ENCODE data around the gene METTL1.

The METTL1 gene

DNA sequence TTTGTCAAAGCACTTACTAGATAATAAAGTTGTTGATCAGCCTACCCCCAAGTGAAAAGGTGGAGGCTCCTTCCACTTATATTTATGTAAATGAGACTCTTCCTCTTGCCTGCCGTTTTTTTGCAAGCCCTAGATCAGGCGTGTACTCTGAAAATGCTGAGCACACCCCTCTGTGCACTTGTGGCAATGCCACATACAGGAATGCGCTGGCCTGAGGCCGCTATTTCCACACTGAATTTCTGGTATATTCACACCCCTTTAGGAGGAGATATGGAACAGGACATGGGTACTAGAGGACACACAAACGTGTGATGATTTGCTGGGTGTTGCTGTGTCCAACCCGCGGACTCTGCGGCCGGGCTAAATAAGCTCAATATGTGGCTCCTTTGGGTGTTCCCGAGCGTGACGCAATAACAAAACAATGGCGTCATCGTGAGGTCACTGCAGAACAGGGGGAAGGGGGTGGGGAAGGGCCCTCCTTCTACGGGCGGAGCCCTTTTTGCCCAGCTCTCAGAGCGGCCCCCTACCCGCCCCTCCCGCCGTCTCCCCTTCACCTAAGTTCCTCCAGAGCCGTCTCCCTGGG, 27.6 kb downstream of the METTL1 start:
- Histone ChIP-seq H3K4ac (ENCODE audit: low read depth in 1 of 2, low read length in 2 of 2) (peak overlapping the region in 1 of 2 experiments; percentile 24), H4K91ac (ENCODE audit: low read length) (peak overlapping the region; percentile 84), H2BK5ac (ENCODE audit: low read depth, low read length, poor library complexity, severe bottlenecking) (no peak overlapping the region), H3K79me1 (replicated peaks; ENCODE audit: low read length, poor library complexity, severe bottlenecking) (peaks cover 9% of the 10 kb centered on the region), H2AFZ (ENCODE audit: low read depth, low read length) (peak overlapping the region; percentile 36), H3K4me3 (ENCODE audit: insufficient read depth in 1 of 2, low read depth in 1 of 2, low read length in 2 of 2) (peak overlapping the region; percentile 51 to 96), H4K8ac (ENCODE audit: low read length) (peak overlapping the region; percentile 73), H3K4me2 (ENCODE audit: low read length, poor library complexity, severe bottlenecking) (peak overlapping the region; percentile 79), H3K9ac (ENCODE audit: low read length) (peak overlapping the region; percentile 98), H3K36me3 (ENCODE audit: control insufficient read depth in 1 of 2, insufficient read depth in 2 of 2, low read depth in 1 of 2, low read length in 2 of 2) (peaks cover 15 to 36% of the 10 kb centered on the region in 2 experiments), H2BK12ac (ENCODE audit: low read length in 2 of 2) (no peak overlapping the region), H3K18ac (ENCODE audit: low read depth in 1 of 2, low read length in 2 of 2) (peak overlapping the region; percentile 65 to 67), H2BK15ac (ENCODE audit: low read depth, poor library complexity, severe bottlenecking) (peak overlapping the region; percentile 68), H2BK120ac (ENCODE audit: low read depth, low read length) (peak overlapping the region; percentile 77), H3K9me3 (ENCODE audit: control insufficient read depth, low read length) (no peaks in the 10 kb centered on the region), H2AK5ac (ENCODE audit: low read length, severe bottlenecking) (peak overlapping the region; percentile 29), H3K23ac (ENCODE audit: low read length in 2 of 2) (no peak overlapping the region), H3K4me1 (ENCODE audit: control insufficient read depth, insufficient read depth, low read depth, low read length) (peaks cover 9% of the 10 kb centered on the region), H3K14ac (ENCODE audit: low read length in 2 of 2) (no peak overlapping the region), H3K27me3 (ENCODE audit: control insufficient read depth in 1 of 2, insufficient read depth in 1 of 2, low read length in 2 of 2) (peaks cover 33% of the 10 kb centered on the region in 2 experiments), H3K27ac (ENCODE audit: low read length, poor library complexity, severe bottlenecking) (peak overlapping the region; percentile 82)
- DNase-seq, result no peak
- WGBS, result 40% methylated on average over 19 of the region's 21 CpGs

DNA sequence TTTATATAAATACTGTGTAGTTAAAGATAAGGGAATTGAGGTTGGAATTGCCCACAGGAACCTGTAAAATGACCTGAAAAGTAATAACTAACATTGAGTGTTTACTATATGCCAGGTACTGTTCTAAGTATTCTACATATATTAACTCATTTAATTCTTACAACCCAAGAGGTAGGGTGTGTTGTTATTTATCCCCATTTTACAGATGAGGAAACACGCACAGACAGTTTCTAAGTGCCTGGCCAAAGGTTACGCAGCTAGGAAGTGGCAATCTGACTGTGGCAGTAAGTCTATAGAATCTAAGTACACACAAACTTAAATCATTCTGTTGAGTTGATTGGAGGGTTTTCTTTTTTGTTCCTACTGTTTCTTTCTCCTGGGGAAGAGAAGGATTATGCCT, 28.1 kb downstream of the METTL1 start:
- WGBS, result 93% methylated on average over 2 of the region's 2 CpGs

DNA sequence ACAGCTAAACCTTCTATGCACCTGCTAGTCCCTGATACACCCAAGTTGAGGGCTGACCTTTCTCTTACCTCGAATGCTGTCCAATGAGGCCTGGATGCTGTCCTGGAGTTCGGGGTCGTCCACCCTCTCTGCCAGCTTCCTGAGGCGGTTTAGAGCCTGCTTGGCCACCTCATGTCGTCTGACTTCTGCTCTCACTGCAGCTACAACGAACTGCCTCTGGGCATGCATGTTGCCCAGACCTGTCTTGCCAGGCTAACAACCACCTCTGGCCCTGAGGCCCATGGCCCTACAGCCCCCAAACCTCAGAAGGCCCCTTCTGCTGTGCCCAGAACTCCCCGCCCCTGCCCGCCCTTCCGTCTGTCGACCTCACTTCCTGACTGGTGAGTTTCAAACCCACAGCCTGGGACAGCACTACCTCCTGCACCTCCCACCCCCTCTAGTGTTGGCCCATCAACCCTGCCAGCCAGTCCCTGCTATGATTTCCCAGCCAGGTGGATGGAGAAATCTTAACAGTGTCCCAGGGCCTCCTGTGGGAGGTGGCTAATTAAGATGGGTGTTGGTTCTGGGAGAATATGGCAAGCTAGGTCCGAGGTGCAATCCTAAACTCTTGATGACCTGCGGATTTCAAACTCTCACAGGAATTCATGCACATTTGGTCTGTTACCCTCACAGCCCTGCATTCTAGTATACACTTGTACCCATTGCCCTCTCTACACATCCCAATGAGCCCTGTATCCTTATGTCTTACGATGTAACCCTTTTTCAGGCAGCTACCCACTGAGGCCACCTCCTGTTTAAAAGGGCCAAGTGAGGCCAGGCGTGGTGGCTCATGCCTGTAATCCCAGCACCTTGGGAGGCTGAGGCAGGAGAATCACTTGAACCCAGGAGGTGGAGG, 29.8 kb downstream of the METTL1 start:
- Histone ChIP-seq H2AK5ac (ENCODE audit: low read length, severe bottlenecking) (no peak overlapping the region), H3K79me1 (replicated peaks; ENCODE audit: low read length, poor library complexity, severe bottlenecking) (no peaks in the 10 kb centered on the region), H2BK120ac (ENCODE audit: low read depth, low read length) (no peak overlapping the region), H3K4ac (ENCODE audit: low read depth in 1 of 2, low read length in 2 of 2) (no peak overlapping the region), H3K9ac (ENCODE audit: low read length) (no peak overlapping the region), H3K27me3 (ENCODE audit: control insufficient read depth in 1 of 2, insufficient read depth in 1 of 2, low read length in 2 of 2) (peaks cover 47 to 48% of the 10 kb centered on the region in 2 experiments), H4K91ac (ENCODE audit: low read length) (no peak overlapping the region), H3K4me3 (ENCODE audit: insufficient read depth in 1 of 2, low read depth in 1 of 2, low read length in 2 of 2) (no peak overlapping the region), H3K18ac (ENCODE audit: low read depth in 1 of 2, low read length in 2 of 2) (no peak overlapping the region), H3K4me1 (ENCODE audit: control insufficient read depth, insufficient read depth, low read depth, low read length) (peaks cover 25% of the 10 kb centered on the region), H3K14ac (ENCODE audit: low read length in 2 of 2) (no peak overlapping the region), H3K36me3 (ENCODE audit: control insufficient read depth in 1 of 2, insufficient read depth in 2 of 2, low read depth in 1 of 2, low read length in 2 of 2) (peaks cover 5 to 14% of the 10 kb centered on the region in 2 experiments), H2BK15ac (ENCODE audit: low read depth, poor library complexity, severe bottlenecking) (no peak overlapping the region), H2BK12ac (ENCODE audit: low read length in 2 of 2) (no peak overlapping the region), H4K8ac (ENCODE audit: low read length) (no peak overlapping the region), H3K23ac (ENCODE audit: low read length in 2 of 2) (no peak overlapping the region), H3K27ac (ENCODE audit: low read length, poor library complexity, severe bottlenecking) (no peak overlapping the region), H3K9me3 (ENCODE audit: control insufficient read depth, low read length) (no peaks in the 10 kb centered on the region), H2AFZ (ENCODE audit: low read depth, low read length) (no peak overlapping the region), H2BK5ac (ENCODE audit: low read depth, low read length, poor library complexity, severe bottlenecking) (no peak overlapping the region), H3K4me2 (ENCODE audit: low read length, poor library complexity, severe bottlenecking) (no peak overlapping the region)
- no peak for DNase-seq
- 56% methylated on average over 14 of the region's 14 CpGs for WGBS

More for the DNA sequence above, 28.1 kb downstream of the METTL1 start:
- Histone ChIP-seq H3K9ac (ENCODE audit: low read length) (peak overlapping the region; percentile 98), H3K27ac (ENCODE audit: low read length, poor library complexity, severe bottlenecking) (no peak overlapping the region), H3K23ac (ENCODE audit: low read length in 2 of 2) (no peak overlapping the region), H3K4me1 (ENCODE audit: control insufficient read depth, insufficient read depth, low read depth, low read length) (peaks cover 9% of the 10 kb centered on the region), H3K79me1 (replicated peaks; ENCODE audit: low read length, poor library complexity, severe bottlenecking) (peaks cover 6% of the 10 kb centered on the region), H2BK120ac (ENCODE audit: low read depth, low read length) (no peak overlapping the region), H3K18ac (ENCODE audit: low read depth in 1 of 2, low read length in 2 of 2) (no peak overlapping the region), H3K4me2 (ENCODE audit: low read length, poor library complexity, severe bottlenecking) (no peak overlapping the region), H3K27me3 (ENCODE audit: control insufficient read depth in 1 of 2, insufficient read depth in 1 of 2, low read length in 2 of 2) (peaks cover 37 to 38% of the 10 kb centered on the region in 2 experiments), H2AFZ (ENCODE audit: low read depth, low read length) (no peak overlapping the region), H4K91ac (ENCODE audit: low read length) (no peak overlapping the region), H2BK12ac (ENCODE audit: low read length in 2 of 2) (no peak overlapping the region), H3K4me3 (ENCODE audit: insufficient read depth in 1 of 2, low read depth in 1 of 2, low read length in 2 of 2) (peak overlapping the region in 1 of 2 experiments; percentile 96), H2BK15ac (ENCODE audit: low read depth, poor library complexity, severe bottlenecking) (no peak overlapping the region), H3K4ac (ENCODE audit: low read depth in 1 of 2, low read length in 2 of 2) (no peak overlapping the region), H2BK5ac (ENCODE audit: low read depth, low read length, poor library complexity, severe bottlenecking) (no peak overlapping the region), H3K14ac (ENCODE audit: low read length in 2 of 2) (no peak overlapping the region), H3K9me3 (ENCODE audit: control insufficient read depth, low read length) (no peaks in the 10 kb centered on the region), H2AK5ac (ENCODE audit: low read length, severe bottlenecking) (no peak overlapping the region), H3K36me3 (ENCODE audit: control insufficient read depth in 1 of 2, insufficient read depth in 2 of 2, low read depth in 1 of 2, low read length in 2 of 2) (peaks cover 10 to 30% of the 10 kb centered on the region in 2 experiments), H4K8ac (ENCODE audit: low read length) (no peak overlapping the region)
- DNase-seq, result no peak

DNA sequence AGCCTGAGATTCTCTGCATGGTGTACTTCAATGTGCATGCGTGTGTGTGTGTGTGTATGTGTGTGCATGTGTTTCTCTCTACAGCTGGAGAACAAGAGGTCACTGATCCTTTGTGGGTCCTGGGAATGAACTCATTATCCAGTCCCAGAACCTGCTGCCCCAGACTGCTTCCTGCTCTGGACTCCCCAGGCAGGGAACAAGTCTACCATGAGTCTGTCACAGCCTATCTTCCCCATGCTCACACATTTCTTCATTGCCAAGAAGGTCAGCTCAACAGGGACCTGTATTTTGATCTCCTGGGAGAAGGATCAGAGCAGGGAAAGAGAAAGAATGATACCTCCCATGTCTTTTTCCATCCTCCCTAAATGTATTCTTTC, 30.5 kb downstream of the METTL1 start:
- H2BK120ac ChIP-seq (ENCODE audit: low read depth, low read length), result no peak overlapping the region
- H3K27me3 ChIP-seq (ENCODE audit: control insufficient read depth in 1 of 2, insufficient read depth in 1 of 2, low read length in 2 of 2), result peaks cover 54 to 55% of the 10 kb centered on the region in 2 experiments
- peaks cover 31% of the 10 kb centered on the region for H3K4me1 ChIP-seq (ENCODE audit: control insufficient read depth, insufficient read depth, low read depth, low read length)
- no peak overlapping the region for H3K4me3 ChIP-seq (ENCODE audit: insufficient read depth in 1 of 2, low read depth in 1 of 2, low read length in 2 of 2)
- no peak overlapping the region for H2AK5ac ChIP-seq (ENCODE audit: low read length, severe bottlenecking)
- H4K91ac ChIP-seq (ENCODE audit: low read length), result no peak overlapping the region
- no peak for DNase-seq
- no peak overlapping the region for H2AFZ ChIP-seq (ENCODE audit: low read depth, low read length)
- H2BK12ac ChIP-seq (ENCODE audit: low read length in 2 of 2), result no peak overlapping the region
- H3K23ac ChIP-seq (ENCODE audit: low read length in 2 of 2), result no peak overlapping the region
- H2BK5ac ChIP-seq (ENCODE audit: low read depth, low read length, poor library complexity, severe bottlenecking), result no peak overlapping the region
- H3K9me3 ChIP-seq (ENCODE audit: control insufficient read depth, low read length), result no peaks in the 10 kb centered on the region
- H3K9ac ChIP-seq (ENCODE audit: low read length), result no peak overlapping the region
- 86% methylated on average over 1 of the region's 1 CpG for WGBS
- H3K4ac ChIP-seq (ENCODE audit: low read depth in 1 of 2, low read length in 2 of 2), result no peak overlapping the region
- peaks cover under 1 to 7% of the 10 kb centered on the region in 2 experiments for H3K36me3 ChIP-seq (ENCODE audit: control insufficient read depth in 1 of 2, insufficient read depth in 2 of 2, low read depth in 1 of 2, low read length in 2 of 2)
- H3K4me2 ChIP-seq (ENCODE audit: low read length, poor library complexity, severe bottlenecking), result no peak overlapping the region
- H3K18ac ChIP-seq (ENCODE audit: low read depth in 1 of 2, low read length in 2 of 2), result no peak overlapping the region
- H4K8ac ChIP-seq (ENCODE audit: low read length), result no peak overlapping the region
- H3K14ac ChIP-seq (ENCODE audit: low read length in 2 of 2), result no peak overlapping the region
- no peak overlapping the region for H3K27ac ChIP-seq (ENCODE audit: low read length, poor library complexity, severe bottlenecking)
- no peaks in the 10 kb centered on the region for H3K79me1 ChIP-seq (replicated peaks; ENCODE audit: low read length, poor library complexity, severe bottlenecking)
- no peak overlapping the region for H2BK15ac ChIP-seq (ENCODE audit: low read depth, poor library complexity, severe bottlenecking)

All from mesenchymal stem cell (in vitro differentiated cells and primary cell).